HuH-7 (cell line): ENCODE measurements around the gene SRMS.
A peak's percentile ranks its signal among the peaks of the same experiment; 100 is the strongest.

Experiments
- DNase-seq: peaks from one replicate; pipeline ENCODE4 v3.0.0; 2011; ENCODE audit warnings: low spot score

Gene SRMS

GRCh38 chr20:63537525-63538203, 9.9 kb downstream of the SRMS start:
- peak; percentile 99 for DNase-seq

GRCh38 chr20:63536997-63537524, 10.5 kb downstream of the SRMS start, which contains the start of gene PTK6:
Gene PTK6 (minus strand): TSS chr20:63537376. CDS start chr20:63537314, 62 bp downstream.
- no peak for DNase-seq

GRCh38 chr20:63536241-63536977, 11.1 kb downstream of the SRMS start:
- DNase-seq = no peak

- DNase-seq = no peak
Observed at GRCh38 chr20:63534831-63535651, 12.5 kb downstream of the SRMS start.

- no peak for DNase-seq
Observed at GRCh38 chr20:63534427-63534830, 13.1 kb downstream of the SRMS start.

- no peak for DNase-seq
Observed at GRCh38 chr20:63533871-63534393, 13.6 kb downstream of the SRMS start.

GRCh38 chr20:63533388-63533787, 14.2 kb downstream of the SRMS start:
- no peak for DNase-seq

GRCh38 chr20:63532449-63532971, 15.0 kb downstream of the SRMS start:
- no peak for DNase-seq

- DNase-seq = no peak
Observed at GRCh38 chr20:63531686-63532448, 15.7 kb downstream of the SRMS start.

- DNase-seq = peak; percentile 77
Observed at GRCh38 chr20:63530788-63531160, 16.8 kb downstream of the SRMS start.

- DNase-seq = no peak
Observed at GRCh38 chr20:63529861-63530787, 17.4 kb downstream of the SRMS start.

GRCh38 chr20:63529180-63529860, 18.2 kb downstream of the SRMS start:
- DNase-seq = no peak

GRCh38 chr20:63527184-63527583, 20.4 kb downstream of the SRMS start:
- no peak for DNase-seq

- DNase-seq = no peak
Observed at GRCh38 chr20:63525971-63526370, 21.6 kb downstream of the SRMS start.

- DNase-seq = no peak
Observed at GRCh38 chr20:63525185-63525584, 22.4 kb downstream of the SRMS start.

- DNase-seq = no peak
Observed at GRCh38 chr20:63522981-63523611, 24.5 kb downstream of the SRMS start.

- no peak for DNase-seq
Observed at GRCh38 chr20:63522091-63522868, 25.3 kb downstream of the SRMS start.

GRCh38 chr20:63521602-63522001, 25.9 kb downstream of the SRMS start:
- DNase-seq = no peak
